GM12878 (cell line): ENCODE results near the gene RPGRIP1. TPM values are rescaled to one million over a fixed set of nuclear protein-coding genes. Genes with fewer than 3 reads are reported as not detected.

Experiments used
- ATAC-seq: fragments of 200-7000 bp; cut with Tn5 transposase; 3 replicates; pipeline ENCODE4 v1.9.1; 2020; ENCODE audit warnings: mild to moderate bottlenecking, moderate library complexity
- BruUV-seq: library from RNA; stranded (reverse); fragments of 400-500 nt; replicated peaks from 2 replicates; lab custom pipeline; 2021; lab: Mats Ljungman, UMichigan
- CTCF ChIA-PET: fragments of 300-600 bp; sonication (Branson Sonifier 250); formaldehyde crosslinking; extraction: SDS; loops from one replicate; lab custom pipeline; 2021; ENCODE audit warnings: inconsistent platforms; lab: Yijun Ruan, JAX
- POLR2A ChIA-PET: fragments of 350-600 bp; formaldehyde crosslinking; extraction: SDS; loops from one replicate; lab custom pipeline; 2021; ENCODE audit warnings: inconsistent platforms; lab: Charles Lee
- RAD21 ChIA-PET: fragments of 300-600 bp; sonication (Branson Sonifier 250); formaldehyde crosslinking; loops from one replicate; lab custom pipeline; 2023; ENCODE audit warnings: antibody characterized with exemption; ENCODE audit not compliant: unreplicated experiment; lab: Charles Lee
- SMC1A ChIA-PET: fragments of 300-600 bp; sonication (Branson Sonifier 250); formaldehyde crosslinking; loops from one replicate; lab custom pipeline; 2023; ENCODE audit not compliant: unreplicated experiment, uncharacterized antibody; lab: Charles Lee
- DNase-seq: peaks from one replicate; pipeline ENCODE4 v3.0.0-alpha.2; 2011; ENCODE audit warnings: low read depth, low spot score
- FAIRE-seq: peaks from 3 replicates; lab custom pipeline; 2011; peaks lifted over from hg19 to GRCh38; lab: Jason Lieb, UNC
- H2AFZ ChIP-seq: 2 replicates; pipeline ENCODE4 v1.6.0; 2011; ENCODE audit warnings: low read depth, low read length, control low read depth; ENCODE audit not compliant: control insufficient read depth
- H3K27ac ChIP-seq: 2 replicates; pipeline ENCODE4 v1.5.1; 2011; ENCODE audit warnings: control low read depth; ENCODE audit not compliant: control insufficient read depth, insufficient read depth
- H3K27me3 ChIP-seq, 2 experiments: replicated peaks in 1 of 2; 2 replicates each; pipeline versions ENCODE4 v1.6.0 to v1.6.1; 2011; ENCODE audit warnings: low read length in 1 of 2; ENCODE audit not compliant: control insufficient read depth in 2 of 2, insufficient read depth in 2 of 2
- H3K36me3 ChIP-seq, 2 experiments: 2 replicates each; pipeline ENCODE4 v1.5.1; 2011; ENCODE audit warnings: low read length in 1 of 2; ENCODE audit not compliant: control insufficient read depth in 2 of 2, insufficient read depth in 2 of 2
- H3K4me1 ChIP-seq: 2 replicates; pipeline ENCODE4 v1.6.1; 2011; ENCODE audit warnings: mild to moderate bottlenecking, low read length, moderate library complexity, mixed read lengths; ENCODE audit not compliant: control insufficient read depth, insufficient read depth
- H3K4me2 ChIP-seq: 2 replicates; pipeline ENCODE4 v1.6.0; 2011; ENCODE audit warnings: control low read depth; ENCODE audit not compliant: control insufficient read depth, insufficient read depth
- H3K4me3 ChIP-seq: fragments of 200-600 bp; sonication (generic); 2 replicates; pipeline ENCODE4 v1.5.1; 2016
- H3K79me2 ChIP-seq: 2 replicates; pipeline ENCODE4 v1.6.0; 2011; ENCODE audit warnings: low read length; ENCODE audit not compliant: control insufficient read depth, insufficient read depth
- H3K9ac ChIP-seq: 2 replicates; pipeline ENCODE4 v1.8.0; 2011; ENCODE audit warnings: low read length, control low read depth, mixed read lengths; ENCODE audit not compliant: control insufficient read depth, insufficient read depth
- H3K9me3 ChIP-seq: replicated peaks from 3 replicates; pipeline ENCODE4 v1.5.1; 2011; ENCODE audit warnings: mild to moderate bottlenecking, low read length; ENCODE audit not compliant: control insufficient read depth, insufficient read depth
- H4K20me1 ChIP-seq: 2 replicates; pipeline ENCODE4 v1.6.0; 2011; ENCODE audit not compliant: control insufficient read depth, insufficient read depth
- BACH1 ChIP-seq: fragments of 450-650 bp; IDR thresholded peaks from 2 replicates; pipeline ENCODE4 v1.6.1; 2017; ENCODE audit warnings: mild to moderate bottlenecking, borderline replicate concordance
- MXI1 ChIP-seq: fragments of 150-350 bp; IDR thresholded peaks from 2 replicates; pipeline ENCODE4 v1.6.1; 2011; ENCODE audit warnings: low read depth, mild to moderate bottlenecking, inconsistent platforms, low read length, improper control_type of control experiment
- NR2C2 ChIP-seq: IDR thresholded peaks from 2 replicates; pipeline ENCODE4 v1.6.1; 2011; ENCODE audit warnings: borderline replicate concordance, low read depth; ENCODE audit not compliant: control insufficient read depth, insufficient read length
- POU2F2 ChIP-seq: IDR thresholded peaks from 3 replicates; pipeline ENCODE4 v1.6.1; 2011; ENCODE audit warnings: low read depth, mild to moderate bottlenecking, low read length, borderline replicate concordance
- RAD21 ChIP-seq: IDR thresholded peaks from 2 replicates; pipeline ENCODE4 v1.6.1; 2011; ENCODE audit warnings: mild to moderate bottlenecking, low read depth, low read length, moderate library complexity; ENCODE audit not compliant: insufficient read depth
- SMAD5 ChIP-seq: IDR thresholded peaks from 2 replicates; pipeline ENCODE4 v1.6.1; 2016; ENCODE audit warnings: antibody characterized with exemption, low read depth
- STAT1 ChIP-seq: fragments of 450-650 bp; conservative IDR thresholded peaks from 2 replicates; pipeline ENCODE4 v1.6.1; 2014; ENCODE audit warnings: antibody characterized with exemption, mild to moderate bottlenecking
- SUZ12 ChIP-seq: fragments of 200-600 bp; sonication (generic); IDR thresholded peaks from one replicate; pipeline ENCODE4 v1.6.1; 2018; ENCODE audit warnings: antibody characterized with exemption, mild to moderate bottlenecking; ENCODE audit not compliant: unreplicated experiment
- TAF1 ChIP-seq: IDR thresholded peaks from 2 replicates; pipeline ENCODE4 v1.6.1; 2011; ENCODE audit warnings: mild to moderate bottlenecking, low read depth, low read length, borderline replicate concordance
- WGBS: methylation state at CpG from one replicate; pipeline ENCODE4 v1.1.6; 2016; ENCODE audit warnings: low lambda C conversion rate; ENCODE audit not compliant: insufficient replicate concordance, insufficient coverage; ENCODE audit errors: missing lambda C conversion rate; 5-methylcytosine and 5-hydroxymethylcytosine counted together
- in situ Hi-C: fragments of 300-500 bp; cut with MboI; formaldehyde crosslinking; loops from 9 replicates; pipeline ENCODE4 v1.14.3; 2018; ENCODE audit warnings: mixed read lengths
- intact Hi-C: fragments of 100-400 bp; cut with micrococcal nuclease; formaldehyde crosslinking; loops from one replicate; pipeline ENCODE4 v1.14.2; 2022; ENCODE audit not compliant: unreplicated experiment
- polyA plus RNA-seq, 11 experiments: library from polyadenylated mRNA; depleted of rRNA in 4 of 11; unstranded in 6 of 11; stranded (reverse) in 5 of 11; fragments of >200 nt; fragmentation: Nextera tagmentation in 4 of 11; fragmentation: Illumina TruSeq in 1 of 11; extraction: Ambion mirVana in 4 of 11; extraction: Trizol in 1 of 11; gene quantifications; 1 replicate in 1 of 11; 2 replicates in 10 of 11; pipeline versions ENCODE4 v1.2.1 to v1.2.3, GENCODE V29; 2011 to 2016; ENCODE audit warnings: inconsistent platforms in 2 of 11, missing spikeins in 2 of 11, low read depth in 1 of 11
- total RNA-seq, 4 experiments: library from RNA; depleted of rRNA in 3 of 4; stranded (reverse); fragments of >200 nt in 3 of 4; fragmentation: Illumina TruSeq in 1 of 4; extraction: Trizol in 1 of 4; gene quantifications; 2 replicates each; pipeline versions ENCODE4 v1.2.1 to v1.2.3, GENCODE V29; 2013 to 2021
- TF ChIP-seq, protein P1 (sequence below): fragments of 450-650 bp; formaldehyde crosslinking; IDR thresholded peaks from 2 replicates; pipeline ENCODE4 v1.4.0; 2022; ENCODE audit warnings: mild to moderate bottlenecking, moderate library complexity
- TF ChIP-seq, protein P2 (sequence below), 3 experiments: IDR thresholded peaks in 2 of 3; conservative IDR thresholded peaks in 1 of 3; 2 replicates each; pipeline ENCODE4 v1.5.1; 2011; ENCODE audit warnings: low read depth in 3 of 3, low read length in 3 of 3, mild to moderate bottlenecking in 3 of 3, control low read depth in 2 of 3, moderate library complexity in 2 of 3, inconsistent platforms in 1 of 3, mixed read lengths in 1 of 3; ENCODE audit not compliant: control insufficient read depth in 2 of 3, insufficient read depth in 1 of 3; ENCODE audit errors: extremely low read depth in 1 of 3

RPGRIP1 gene
- total and polyA plus RNA-seq, 10 of the 15 experiments (the other 5 are each of a cell fraction or from before 2014, with no cell fraction given), result 0.07 to 1.1 (median 0.30) TPM; not detected in 1

DNA sequence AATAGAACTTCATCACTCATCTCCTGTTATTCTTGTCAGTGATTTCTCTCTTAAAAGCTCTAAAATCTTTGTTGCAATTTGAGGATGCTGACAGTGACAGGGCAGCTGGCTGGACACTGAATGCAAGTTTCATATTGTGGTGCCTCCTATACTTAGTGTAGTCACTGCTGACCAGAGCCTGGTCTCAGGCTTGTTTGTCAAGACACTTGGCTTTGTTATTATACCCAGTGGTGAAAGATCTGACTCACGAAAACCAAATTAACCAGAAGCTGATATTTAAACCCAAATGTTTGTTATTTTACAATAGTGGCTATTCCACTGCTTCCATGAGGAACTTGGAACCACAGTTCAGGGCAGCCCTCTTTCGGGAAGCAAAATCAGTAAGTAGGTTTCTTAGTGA, 42.8 kb downstream of the RPGRIP1 start:
- in situ Hi-C loops (no loop called here), intact Hi-C loops (no loop called here)
- H3K36me3 ChIP-seq, result no peaks in the 10 kb centered on the region
- ChIA-PET CTCF (interaction anchor here (1.9 kb wide), 1 partner anchor 11 kb away, joined by 4 read pairs; no protein-coding TSS in a partner anchor), RAD21 (no interaction called here)
- DNase-seq (no peak), FAIRE-seq (no peak)
- no TSS peak for BruUV-seq
- TF ChIP-seq SMAD5, result no peak
- TF ChIP-seq, all 136 proteins: peak for 0
- Histone ChIP-seq H3K4me3 (no peak overlapping the region), H4K20me1 (no peaks in the 10 kb centered on the region), H2AFZ (no peak overlapping the region), H3K4me1 (peaks cover 1% of the 10 kb centered on the region), H3K27me3 (no peaks in the 10 kb centered on the region; a peak in 1 of 4 replicates), H3K27ac (no peak overlapping the region), H3K79me2 (no peaks in the 10 kb centered on the region), H3K4me2 (no peak overlapping the region), H3K9me3 (no peaks in the 10 kb centered on the region), H3K9ac (no peak overlapping the region)
- ATAC-seq, result no peak
- whole genome bisulfite sequencing, result 42% methylated on average over 2 of the region's 2 CpGs
- POLR2A ChIA-PET, result no interaction called here
- SMC1A ChIA-PET, result no interaction called here

DNA sequence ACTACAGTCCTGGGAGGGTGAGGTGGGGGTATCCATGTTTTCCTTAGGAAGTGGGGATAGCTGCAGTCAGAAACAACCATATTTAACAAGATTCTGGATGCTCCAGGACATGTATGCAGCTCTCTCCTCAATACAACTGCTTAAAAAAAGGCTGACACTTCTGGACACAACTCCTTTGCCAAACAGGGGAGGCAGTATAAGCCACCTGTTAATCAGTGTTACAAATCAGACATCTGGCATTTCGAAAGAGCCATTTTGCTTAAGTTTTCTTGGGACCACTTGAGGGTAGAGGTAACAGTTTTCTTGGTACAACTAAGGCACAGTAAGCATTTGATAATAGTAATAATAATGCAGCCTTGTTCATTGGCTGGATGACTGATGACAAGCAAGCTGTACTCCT, 47.1 kb downstream of the RPGRIP1 start:
- peak; percentile 38; the same call in 1 of the 3 replicates for ATAC-seq
- Histone ChIP-seq H3K4me2 (no peak overlapping the region), H3K36me3 (no peaks in the 10 kb centered on the region), H2AFZ (no peak overlapping the region), H3K4me3 (no peak overlapping the region), H3K79me2 (no peaks in the 10 kb centered on the region), H3K27ac (no peak overlapping the region), H4K20me1 (no peaks in the 10 kb centered on the region), H3K9me3 (no peaks in the 10 kb centered on the region), H3K9ac (no peak overlapping the region), H3K4me1 (no peaks in the 10 kb centered on the region), H3K27me3 (no peaks in the 10 kb centered on the region; a peak in 1 of 4 replicates)
- ChIA-PET CTCF (no interaction called here), SMC1A (no interaction called here), POLR2A (interaction anchor here (0.6 kb wide), 1 partner anchor 229 kb away, joined by 6 read pairs; no protein-coding TSS in a partner anchor), RAD21 (no interaction called here)
- no TSS peak for BruUV-seq
- WGBS, result 21% methylated on average over 1 of the region's 1 CpG
- in situ Hi-C loops, result no loop called here
- DNase-seq, result no peak
- intact Hi-C loops, result no loop called here
- no peak for FAIRE-seq
- TF ChIP-seq STAT1, result no peak
- no peak for TF ChIP-seq MXI1
- TF ChIP-seq, protein P1, sequence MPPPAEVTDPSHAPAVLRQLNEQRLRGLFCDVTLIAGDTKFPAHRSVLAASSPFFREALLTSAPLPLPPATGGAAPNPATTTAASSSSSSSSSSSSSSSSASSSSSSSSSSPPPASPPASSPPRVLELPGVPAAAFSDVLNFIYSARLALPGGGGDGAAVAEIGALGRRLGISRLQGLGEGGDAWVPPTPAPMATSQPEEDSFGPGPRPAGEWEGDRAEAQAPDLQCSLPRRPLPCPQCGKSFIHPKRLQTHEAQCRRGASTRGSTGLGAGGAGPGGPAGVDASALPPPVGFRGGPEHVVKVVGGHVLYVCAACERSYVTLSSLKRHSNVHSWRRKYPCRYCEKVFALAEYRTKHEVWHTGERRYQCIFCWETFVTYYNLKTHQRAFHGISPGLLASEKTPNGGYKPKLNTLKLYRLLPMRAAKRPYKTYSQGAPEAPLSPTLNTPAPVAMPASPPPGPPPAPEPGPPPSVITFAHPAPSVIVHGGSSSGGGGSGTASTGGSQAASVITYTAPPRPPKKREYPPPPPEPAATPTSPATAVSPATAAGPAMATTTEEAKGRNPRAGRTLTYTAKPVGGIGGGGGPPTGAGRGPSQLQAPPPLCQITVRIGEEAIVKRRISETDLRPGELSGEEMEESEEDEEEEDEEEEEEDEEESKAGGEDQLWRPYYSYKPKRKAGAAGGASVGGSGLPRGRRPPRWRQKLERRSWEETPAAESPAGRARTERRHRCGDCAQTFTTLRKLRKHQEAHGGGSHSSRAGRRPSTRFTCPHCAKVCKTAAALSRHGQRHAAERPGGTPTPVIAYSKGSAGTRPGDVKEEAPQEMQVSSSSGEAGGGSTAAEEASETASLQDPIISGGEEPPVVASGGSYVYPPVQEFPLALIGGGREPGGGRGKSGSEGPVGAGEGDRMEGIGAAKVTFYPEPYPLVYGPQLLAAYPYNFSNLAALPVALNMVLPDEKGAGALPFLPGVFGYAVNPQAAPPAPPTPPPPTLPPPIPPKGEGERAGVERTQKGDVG (CRISPR knock-in tag), result no peak
- no peak for TF ChIP-seq POU2F2
- no peak for TF ChIP-seq SUZ12
- no peak for TF ChIP-seq BACH1
- TF ChIP-seq SMAD5, result no peak
- TF ChIP-seq, protein P2, sequence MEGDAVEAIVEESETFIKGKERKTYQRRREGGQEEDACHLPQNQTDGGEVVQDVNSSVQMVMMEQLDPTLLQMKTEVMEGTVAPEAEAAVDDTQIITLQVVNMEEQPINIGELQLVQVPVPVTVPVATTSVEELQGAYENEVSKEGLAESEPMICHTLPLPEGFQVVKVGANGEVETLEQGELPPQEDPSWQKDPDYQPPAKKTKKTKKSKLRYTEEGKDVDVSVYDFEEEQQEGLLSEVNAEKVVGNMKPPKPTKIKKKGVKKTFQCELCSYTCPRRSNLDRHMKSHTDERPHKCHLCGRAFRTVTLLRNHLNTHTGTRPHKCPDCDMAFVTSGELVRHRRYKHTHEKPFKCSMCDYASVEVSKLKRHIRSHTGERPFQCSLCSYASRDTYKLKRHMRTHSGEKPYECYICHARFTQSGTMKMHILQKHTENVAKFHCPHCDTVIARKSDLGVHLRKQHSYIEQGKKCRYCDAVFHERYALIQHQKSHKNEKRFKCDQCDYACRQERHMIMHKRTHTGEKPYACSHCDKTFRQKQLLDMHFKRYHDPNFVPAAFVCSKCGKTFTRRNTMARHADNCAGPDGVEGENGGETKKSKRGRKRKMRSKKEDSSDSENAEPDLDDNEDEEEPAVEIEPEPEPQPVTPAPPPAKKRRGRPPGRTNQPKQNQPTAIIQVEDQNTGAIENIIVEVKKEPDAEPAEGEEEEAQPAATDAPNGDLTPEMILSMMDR (IDR thresholded peaks at IDR 0.05 in 2 of 3, conservative IDR thresholded peaks at IDR 0.05 in 1 of 3; ENCODE audit: control insufficient read depth in 2 of 3, extremely low read depth in 1 of 3, insufficient read depth in 1 of 3, low read depth in 3 of 3, low read length in 3 of 3), result 0 out of 6 replicates have a peak, but pooled peaks of 1 of the 3 experiments have one; percentile 9
- TF ChIP-seq TAF1, result no peak
- no peak for TF ChIP-seq NR2C2
- TF ChIP-seq RAD21, result peak; percentile 16; the same call in 1 of the 2 replicates
